DOHH2 (cell line): ENCODE measurements around the gene VWC2.
A peak's percentile ranks its signal among the peaks of the same experiment; 100 is the strongest.

Source experiments
- H3F3A ChIP-seq: fragments of 200-600 bp; sonication (generic), shearing (Covaris generic); 2 replicates; pipeline ENCODE4 v1.6.0; 2016; ENCODE audit warnings: antibody characterized with exemption, mild to moderate bottlenecking; ENCODE audit not compliant: control insufficient read depth, insufficient read depth
- H3K27ac ChIP-seq: fragments of 200-600 bp; sonication (generic); 2 replicates; pipeline ENCODE4 v1.5.1; 2014; ENCODE audit warnings: low read depth, mild to moderate bottlenecking, low read length, moderate library complexity
- H3K27me3 ChIP-seq: fragments of 200-600 bp; sonication (generic); 2 replicates; pipeline ENCODE4 v1.6.1; 2014; ENCODE audit warnings: mild to moderate bottlenecking, low read length, mixed read lengths; ENCODE audit not compliant: control insufficient read depth
- H3K36me3 ChIP-seq: fragments of 200-600 bp; sonication (generic); 2 replicates; pipeline ENCODE4 v1.6.1; 2014; ENCODE audit warnings: mild to moderate bottlenecking, low read length, moderate library complexity, mixed read lengths; ENCODE audit not compliant: control insufficient read depth
- H3K4me1 ChIP-seq: fragments of 200-600 bp; sonication (generic); 2 replicates; pipeline ENCODE4 v1.6.1; 2014; ENCODE audit warnings: mild to moderate bottlenecking, low read length, mixed read lengths; ENCODE audit not compliant: control insufficient read depth
- H3K4me2 ChIP-seq: fragments of 200-600 bp; sonication (generic); 2 replicates; pipeline ENCODE4 v1.6.0; 2014; ENCODE audit warnings: mild to moderate bottlenecking, low read length, moderate library complexity
- H3K4me3 ChIP-seq: fragments of 200-600 bp; sonication (generic); 2 replicates; pipeline ENCODE4 v1.5.1; 2014; ENCODE audit warnings: mild to moderate bottlenecking, low read length, mixed read lengths
- H3K79me2 ChIP-seq: fragments of 200-600 bp; sonication (generic); 2 replicates; pipeline ENCODE4 v1.6.1; 2014; ENCODE audit warnings: mild to moderate bottlenecking, low read length, mixed read lengths; ENCODE audit not compliant: control insufficient read depth
- H3K9me2 ChIP-seq: fragments of 200-600 bp; sonication (generic); replicated peaks from 2 replicates; pipeline ENCODE4 v1.6.1; 2014; ENCODE audit warnings: mild to moderate bottlenecking, low read length, mixed read lengths; ENCODE audit not compliant: control insufficient read depth
- H3K9me3 ChIP-seq: fragments of 200-600 bp; sonication (generic); 2 replicates; pipeline ENCODE4 v1.6.1; 2014; ENCODE audit warnings: antibody characterized with exemption, low read length, mixed read lengths; ENCODE audit not compliant: control insufficient read depth, insufficient read depth
- H4K20me1 ChIP-seq: fragments of 200-600 bp; sonication (generic); 2 replicates; pipeline ENCODE4 v1.6.0; 2014; ENCODE audit warnings: low read depth, mild to moderate bottlenecking, antibody characterized with exemption, low read length, moderate library complexity; ENCODE audit not compliant: control insufficient read depth, insufficient read depth
- EZH2phosphoT487 ChIP-seq: fragments of 200-600 bp; sonication (generic); IDR thresholded peaks from 2 replicates; pipeline ENCODE4 v1.6.1; 2017; ENCODE audit warnings: borderline replicate concordance, mild to moderate bottlenecking, antibody characterized with exemption, low read length, moderate library complexity, mixed read lengths
- TF ChIP-seq, protein P1 (sequence below): fragments of 200-600 bp; sonication (generic); IDR thresholded peaks from one replicate; pipeline ENCODE4 v1.5.1; 2014; ENCODE audit warnings: antibody characterized with exemption, mild to moderate bottlenecking, low read depth, low read length; ENCODE audit not compliant: poor library complexity, severe bottlenecking

Gene VWC2

DNA sequence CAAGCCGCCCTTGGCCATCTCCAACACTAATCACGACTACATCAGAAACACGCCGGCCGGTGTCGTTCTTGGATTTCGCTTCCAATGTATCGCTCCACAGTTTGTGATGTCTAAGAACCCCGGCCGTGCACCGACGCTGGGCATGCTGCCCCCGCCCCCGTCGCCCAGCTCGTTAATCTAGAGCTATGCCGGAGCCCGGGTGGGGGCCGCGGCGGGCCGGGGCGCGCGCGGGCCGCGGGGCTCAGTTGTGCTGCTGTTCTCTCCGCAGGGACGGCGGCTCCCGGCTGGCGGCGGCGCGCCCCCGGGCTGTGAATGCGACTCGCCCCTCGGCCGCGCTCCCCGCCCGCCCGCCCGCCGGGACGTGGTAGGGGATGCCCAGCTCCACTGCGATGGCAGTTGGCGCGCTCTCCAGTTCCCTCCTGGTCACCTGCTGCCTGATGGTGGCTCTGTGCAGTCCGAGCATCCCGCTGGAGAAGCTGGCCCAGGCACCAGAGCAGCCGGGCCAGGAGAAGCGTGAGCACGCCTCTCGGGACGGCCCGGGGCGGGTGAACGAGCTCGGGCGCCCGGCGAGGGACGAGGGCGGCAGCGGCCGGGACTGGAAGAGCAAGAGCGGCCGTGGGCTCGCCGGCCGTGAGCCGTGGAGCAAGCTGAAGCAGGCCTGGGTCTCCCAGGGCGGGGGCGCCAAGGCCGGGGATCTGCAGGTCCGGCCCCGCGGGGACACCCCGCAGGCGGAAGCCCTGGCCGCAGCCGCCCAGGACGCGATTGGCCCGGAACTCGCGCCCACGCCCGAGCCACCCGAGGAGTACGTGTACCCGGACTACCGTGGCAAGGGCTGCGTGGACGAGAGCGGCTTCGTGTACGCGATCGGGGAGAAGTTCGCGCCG, 1.9 kb downstream of the VWC2 start:
- H3K9me2 ChIP-seq: no peaks in the 10 kb centered on the region; the same call in 1 of the 2 replicates
- no peaks in the 10 kb centered on the region for H3K79me2 ChIP-seq
- H3K4me3 ChIP-seq: no peak overlapping the region
- no peak overlapping the region for H3K27ac ChIP-seq
- H3K36me3 ChIP-seq: no peaks in the 10 kb centered on the region
- H3F3A ChIP-seq: no peaks in the 10 kb centered on the region
- peaks cover 6% of the 10 kb centered on the region; the same call in 1 of the 2 replicates for H3K27me3 ChIP-seq
- no peak overlapping the region for H3K4me2 ChIP-seq
- no peak for TF ChIP-seq EZH2phosphoT487
- TF ChIP-seq, protein P1, sequence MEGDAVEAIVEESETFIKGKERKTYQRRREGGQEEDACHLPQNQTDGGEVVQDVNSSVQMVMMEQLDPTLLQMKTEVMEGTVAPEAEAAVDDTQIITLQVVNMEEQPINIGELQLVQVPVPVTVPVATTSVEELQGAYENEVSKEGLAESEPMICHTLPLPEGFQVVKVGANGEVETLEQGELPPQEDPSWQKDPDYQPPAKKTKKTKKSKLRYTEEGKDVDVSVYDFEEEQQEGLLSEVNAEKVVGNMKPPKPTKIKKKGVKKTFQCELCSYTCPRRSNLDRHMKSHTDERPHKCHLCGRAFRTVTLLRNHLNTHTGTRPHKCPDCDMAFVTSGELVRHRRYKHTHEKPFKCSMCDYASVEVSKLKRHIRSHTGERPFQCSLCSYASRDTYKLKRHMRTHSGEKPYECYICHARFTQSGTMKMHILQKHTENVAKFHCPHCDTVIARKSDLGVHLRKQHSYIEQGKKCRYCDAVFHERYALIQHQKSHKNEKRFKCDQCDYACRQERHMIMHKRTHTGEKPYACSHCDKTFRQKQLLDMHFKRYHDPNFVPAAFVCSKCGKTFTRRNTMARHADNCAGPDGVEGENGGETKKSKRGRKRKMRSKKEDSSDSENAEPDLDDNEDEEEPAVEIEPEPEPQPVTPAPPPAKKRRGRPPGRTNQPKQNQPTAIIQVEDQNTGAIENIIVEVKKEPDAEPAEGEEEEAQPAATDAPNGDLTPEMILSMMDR: no peak
- H3K4me1 ChIP-seq: peaks cover 18% of the 10 kb centered on the region
- peaks cover 13% of the 10 kb centered on the region; the same call in 1 of the 2 replicates for H3K9me3 ChIP-seq
- H4K20me1 ChIP-seq: no peaks in the 10 kb centered on the region

DNA sequence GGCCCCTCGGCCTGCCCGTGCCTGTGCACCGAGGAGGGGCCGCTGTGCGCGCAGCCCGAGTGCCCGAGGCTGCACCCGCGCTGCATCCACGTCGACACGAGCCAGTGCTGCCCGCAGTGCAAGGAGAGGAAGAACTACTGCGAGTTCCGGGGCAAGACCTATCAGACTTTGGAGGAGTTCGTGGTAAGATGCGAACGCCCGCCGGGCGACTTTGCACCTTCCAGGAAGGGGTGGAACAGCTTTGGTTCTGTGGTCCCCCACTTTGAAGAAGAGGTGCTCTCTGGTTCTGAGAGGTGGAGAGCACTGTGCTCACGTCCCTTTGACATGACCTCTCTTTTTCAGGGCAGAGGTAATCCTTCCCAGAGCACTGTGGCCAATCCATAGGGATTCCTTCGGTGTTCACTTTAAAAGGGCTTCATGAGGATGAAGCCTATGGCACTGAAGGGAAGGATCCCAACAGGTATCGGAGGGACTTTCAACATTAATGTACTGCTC, 2.6 kb downstream of the VWC2 start:
- H3F3A ChIP-seq: no peaks in the 10 kb centered on the region
- peaks cover 6% of the 10 kb centered on the region; the same call in 1 of the 2 replicates for H3K27me3 ChIP-seq
- TF ChIP-seq, protein P1: no peak
- TF ChIP-seq EZH2phosphoT487: no peak
- no peak overlapping the region for H3K27ac ChIP-seq
- H3K36me3 ChIP-seq: no peaks in the 10 kb centered on the region
- H3K9me3 ChIP-seq: peaks cover 13% of the 10 kb centered on the region; the same call in 1 of the 2 replicates
- H3K79me2 ChIP-seq: no peaks in the 10 kb centered on the region
- no peak overlapping the region for H3K4me3 ChIP-seq
- H3K4me2 ChIP-seq: no peak overlapping the region
- H4K20me1 ChIP-seq: no peaks in the 10 kb centered on the region
- no peaks in the 10 kb centered on the region; the same call in 1 of the 2 replicates for H3K9me2 ChIP-seq
- peaks cover 15% of the 10 kb centered on the region for H3K4me1 ChIP-seq

DNA sequence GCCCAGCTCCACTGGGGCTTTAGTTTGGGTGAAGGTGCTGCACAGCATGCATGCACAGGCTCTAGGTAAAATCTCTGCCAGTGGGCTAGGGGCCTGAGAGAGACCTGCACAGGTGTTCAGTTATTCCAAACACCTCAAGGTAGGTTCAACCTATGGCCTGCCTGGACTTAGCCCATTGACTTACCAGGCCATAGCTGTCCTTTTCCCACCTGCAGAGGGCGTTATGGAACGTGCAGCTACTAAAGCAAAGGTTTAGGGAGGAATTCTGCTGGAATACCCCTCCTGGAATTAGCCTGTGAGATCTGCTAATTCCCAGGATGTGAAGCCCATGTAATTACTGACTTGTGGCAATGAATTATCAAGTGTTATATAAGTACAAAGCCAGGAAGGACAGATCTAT, 3.6 kb downstream of the VWC2 start:
- TF ChIP-seq, protein P1: peak; percentile 48
- no peak for TF ChIP-seq EZH2phosphoT487
- Histone ChIP-seq H3K9me2 (no peaks in the 10 kb centered on the region; the same call in 1 of the 2 replicates), H3K79me2 (no peaks in the 10 kb centered on the region), H3K36me3 (no peaks in the 10 kb centered on the region), H3K27me3 (peaks cover 3% of the 10 kb centered on the region; the same call in 1 of the 2 replicates), H3K27ac (no peak overlapping the region), H3K4me3 (no peak overlapping the region), H4K20me1 (no peaks in the 10 kb centered on the region), H3F3A (no peaks in the 10 kb centered on the region), H3K4me2 (no peak overlapping the region), H3K9me3 (peaks cover 13% of the 10 kb centered on the region; the same call in 1 of the 2 replicates), H3K4me1 (peaks cover 8% of the 10 kb centered on the region)
